Ascending aorta (tissue), 2 donors: ENCODE data around the gene PCDHGB6. TPM values are rescaled to one million over a fixed set of nuclear protein-coding genes. Genes with fewer than 3 reads are reported as not detected.
"Not testable (repeated sequence)": the region's sequence is repeated elsewhere in the genome, so short reads cannot be mapped to it uniquely, and the experiment has no call there.

Experiments
- DNase-seq, 2 donors: peaks; one replicate each; pipeline ENCODE4 v3.0.0-alpha.2; 2019; ENCODE audit warnings: low spot score in 2 of 2
- H3K27ac ChIP-seq, 2 donors: fragments of 200-600 bp; sonication (generic); one replicate each; pipeline ENCODE4 v1.5.1; 2016 to 2017; ENCODE audit warnings: mild to moderate bottlenecking in 1 of 2
- H3K27me3 ChIP-seq: fragments of 200-600 bp; sonication (generic); one replicate; pipeline ENCODE4 v1.5.1; 2017
- H3K36me3 ChIP-seq, 2 donors: fragments of 200-600 bp; sonication (generic); one replicate each; pipeline ENCODE4 v1.5.1; 2016
- H3K4me1 ChIP-seq, 2 donors: fragments of 200-600 bp; sonication (generic); one replicate each; pipeline ENCODE4 v1.5.1; 2016 to 2017; ENCODE audit warnings: mild to moderate bottlenecking in 1 of 2
- H3K4me3 ChIP-seq, 2 donors: fragments of 200-600 bp; sonication (generic); one replicate each; pipeline ENCODE4 v1.5.1; 2016 to 2017; ENCODE audit warnings: mild to moderate bottlenecking in 1 of 2
- H3K9me3 ChIP-seq, 2 donors: fragments of 200-600 bp; sonication (generic); one replicate each; pipeline ENCODE4 v1.5.1; 2016
- intact Hi-C: fragments of 100-400 bp; cut with DNase I; formaldehyde crosslinking; loops from one replicate; pipeline ENCODE4 v1.15.1; 2023
- total RNA-seq: library from RNA; depleted of rRNA; stranded (reverse); fragments of >200 nt; gene quantifications from one replicate; pipeline ENCODE4 v1.1.0, GENCODE V29; 2016
- TF ChIP-seq, protein P1 (sequence below), 3 experiments: fragments of 200-600 bp in 2 of 3; fragments of 450-650 bp in 1 of 3; sonication (generic) in 2 of 3; IDR thresholded peaks; one replicate each; pipeline ENCODE4 v1.5.1; 2016 to 2019; ENCODE audit warnings: antibody characterized with exemption in 3 of 3, mild to moderate bottlenecking in 1 of 3, moderate library complexity in 1 of 3

PCDHGB6 gene
- 3.9 TPM for total RNA-seq

DNA sequence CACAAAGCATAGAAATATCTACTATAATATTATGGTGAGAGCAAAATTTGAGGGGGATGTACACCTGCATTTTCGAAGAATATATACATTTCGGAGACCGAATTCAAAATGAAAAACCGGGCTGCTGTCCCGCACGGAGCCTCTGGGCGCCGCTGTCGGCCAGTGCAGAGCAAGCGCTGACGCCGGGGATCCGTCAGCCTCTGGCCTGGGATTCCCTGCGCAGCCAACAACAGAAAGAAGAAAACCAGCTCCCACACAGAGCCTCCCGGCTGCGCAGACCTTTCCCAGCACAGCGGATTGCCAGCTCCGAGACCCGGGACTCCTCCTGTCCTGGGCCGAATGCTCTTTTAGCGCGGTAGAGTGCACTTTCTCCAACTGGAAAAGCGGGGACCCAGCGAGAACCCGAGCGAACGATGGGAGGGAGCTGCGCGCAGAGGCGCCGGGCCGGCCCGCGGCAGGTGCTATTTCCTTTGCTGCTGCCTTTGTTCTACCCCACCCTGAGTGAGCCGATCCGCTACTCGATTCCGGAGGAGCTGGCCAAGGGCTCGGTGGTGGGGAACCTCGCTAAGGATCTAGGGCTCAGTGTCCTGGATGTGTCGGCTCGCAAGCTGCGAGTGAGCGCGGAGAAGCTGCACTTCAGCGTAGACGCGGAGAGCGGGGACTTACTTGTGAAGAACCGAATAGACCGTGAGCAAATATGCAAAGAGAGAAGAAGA lies at the start of gene PCDHGB6:
PCDHGB6 (plus strand) TSS at position 232 of the 716 bp plus-strand sequence; CDS start at position 414, 182 bp downstream.
- intact Hi-C loops, result loop anchor here (10.0 kb wide), 1 partner anchor 117 kb away; no protein-coding TSS in a partner anchor
- DNase-seq, result peak in 1 of 2 donors; percentile 61
- Histone ChIP-seq H3K4me3 (peak within 1 kb of the TSS; percentile 34 to 42), H3K9me3 (peaks cover 95 to 100% of the 10 kb centered on the region in 2 donors)
- not testable (repeated sequence) for H3K27me3 ChIP-seq, H3K4me1 ChIP-seq, H3K27ac ChIP-seq, H3K36me3 ChIP-seq
- TF ChIP-seq, protein P1, sequence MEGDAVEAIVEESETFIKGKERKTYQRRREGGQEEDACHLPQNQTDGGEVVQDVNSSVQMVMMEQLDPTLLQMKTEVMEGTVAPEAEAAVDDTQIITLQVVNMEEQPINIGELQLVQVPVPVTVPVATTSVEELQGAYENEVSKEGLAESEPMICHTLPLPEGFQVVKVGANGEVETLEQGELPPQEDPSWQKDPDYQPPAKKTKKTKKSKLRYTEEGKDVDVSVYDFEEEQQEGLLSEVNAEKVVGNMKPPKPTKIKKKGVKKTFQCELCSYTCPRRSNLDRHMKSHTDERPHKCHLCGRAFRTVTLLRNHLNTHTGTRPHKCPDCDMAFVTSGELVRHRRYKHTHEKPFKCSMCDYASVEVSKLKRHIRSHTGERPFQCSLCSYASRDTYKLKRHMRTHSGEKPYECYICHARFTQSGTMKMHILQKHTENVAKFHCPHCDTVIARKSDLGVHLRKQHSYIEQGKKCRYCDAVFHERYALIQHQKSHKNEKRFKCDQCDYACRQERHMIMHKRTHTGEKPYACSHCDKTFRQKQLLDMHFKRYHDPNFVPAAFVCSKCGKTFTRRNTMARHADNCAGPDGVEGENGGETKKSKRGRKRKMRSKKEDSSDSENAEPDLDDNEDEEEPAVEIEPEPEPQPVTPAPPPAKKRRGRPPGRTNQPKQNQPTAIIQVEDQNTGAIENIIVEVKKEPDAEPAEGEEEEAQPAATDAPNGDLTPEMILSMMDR (IDR thresholded peaks at IDR 0.05), result peak in 2 of 3 experiments; percentile 15 to 21

DNA sequence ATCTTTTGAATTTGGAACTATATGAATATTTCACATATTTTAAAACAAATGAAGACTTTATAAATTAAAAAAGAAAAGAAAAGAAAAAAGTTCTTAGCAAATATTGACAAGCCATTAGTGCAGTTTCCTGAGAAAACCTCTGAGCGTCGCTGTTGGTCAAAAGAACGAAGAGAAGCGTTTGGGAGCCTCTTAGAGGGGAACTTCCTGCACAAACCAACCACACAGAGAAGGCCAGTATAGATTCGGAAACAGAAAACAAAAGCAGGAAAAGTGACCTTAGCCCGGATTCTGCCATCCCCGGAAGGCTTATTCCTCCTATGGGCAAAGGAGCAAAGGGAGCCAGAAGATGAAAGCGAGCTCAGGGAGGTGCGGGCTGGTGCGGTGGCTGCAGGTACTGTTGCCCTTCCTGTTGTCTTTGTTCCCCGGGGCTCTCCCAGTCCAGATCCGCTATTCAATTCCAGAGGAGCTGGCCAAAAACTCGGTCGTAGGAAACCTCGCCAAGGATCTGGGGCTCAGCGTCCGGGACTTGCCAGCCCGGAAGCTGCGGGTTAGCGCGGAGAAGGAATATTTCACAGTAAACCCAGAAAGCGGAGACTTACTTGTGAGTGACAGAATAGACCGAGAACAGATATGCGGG lies 47.9 kb upstream of the PCDHGB6 start, which contains the start of gene PCDHGB2:
PCDHGB2 (plus strand) TSS at position 205 of the 637 bp plus-strand sequence; CDS start at position 347, 142 bp downstream.
- Histone ChIP-seq H3K9me3 (peaks cover 96 to 97% of the 10 kb centered on the region in 2 donors), H3K27me3 (no peaks in the 10 kb centered on the region), H3K36me3 (peaks cover 0 to 3% of the 10 kb centered on the region in 2 donors), H3K4me3 (peak within 1 kb of the TSS; percentile 18 to 25), H3K27ac (no peak within 1 kb of the TSS), H3K4me1 (no peaks in the 10 kb centered on the region)
- TF ChIP-seq, protein P1 (IDR thresholded peaks at IDR 0.05), result peak in 1 of 3 experiments; percentile 22
- intact Hi-C loops, result no loop called here
- DNase-seq, result no peak

DNA sequence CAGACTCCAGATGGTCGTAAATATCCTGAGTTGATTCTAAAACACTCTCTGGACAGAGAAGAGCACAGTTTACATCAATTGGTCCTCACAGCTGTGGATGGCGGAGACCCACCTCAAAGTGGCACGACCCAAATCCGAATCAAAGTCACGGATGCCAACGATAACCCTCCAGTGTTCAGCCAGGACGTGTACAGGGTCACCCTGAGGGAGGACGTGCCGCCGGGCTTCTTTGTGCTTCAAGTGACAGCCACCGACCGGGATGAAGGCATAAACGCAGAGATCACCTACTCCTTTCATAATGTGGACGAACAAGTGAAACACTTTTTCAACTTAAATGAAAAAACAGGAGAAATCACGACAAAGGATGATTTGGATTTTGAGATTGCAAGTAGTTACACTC lies 47.1 kb upstream of the PCDHGB6 start:
- intact Hi-C loops, result no loop called here
- Histone ChIP-seq H3K4me3 (peak overlapping the region in 1 of 2 donors; percentile 25), H3K27me3 (no peaks in the 10 kb centered on the region), H3K4me1 (no peaks in the 10 kb centered on the region), H3K36me3 (no peaks in the 10 kb centered on the region), H3K9me3 (peaks cover 96 to 97% of the 10 kb centered on the region in 2 donors), H3K27ac (no peak overlapping the region)
- TF ChIP-seq, protein P1 (IDR thresholded peaks at IDR 0.05), result no peak
- no peak for DNase-seq

DNA sequence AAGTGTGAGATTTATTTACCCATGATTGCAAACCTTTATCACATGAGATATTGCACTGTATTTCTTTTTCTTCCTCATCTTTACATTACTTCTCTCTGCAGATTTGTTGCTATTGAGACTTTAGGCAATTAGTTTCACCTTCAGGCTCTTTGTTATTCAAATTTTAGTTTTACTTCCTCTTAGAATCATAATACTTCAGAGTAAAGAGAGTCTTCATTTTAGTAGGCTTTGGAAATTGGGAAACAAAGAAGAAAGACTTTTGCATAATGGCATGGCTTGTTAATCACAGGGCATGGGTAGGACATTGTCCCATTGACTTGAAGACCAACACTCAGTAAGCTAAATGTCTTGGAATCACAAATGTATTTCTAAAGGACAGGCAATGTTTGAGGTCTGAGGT lies 45.1 kb upstream of the PCDHGB6 start:
- no peak for DNase-seq
- intact Hi-C loops, result no loop called here
- Histone ChIP-seq H3K27ac (no peak overlapping the region), H3K4me3 (no peak overlapping the region), H3K4me1 (no peaks in the 10 kb centered on the region), H3K27me3 (no peaks in the 10 kb centered on the region), H3K9me3 (peaks cover 97 to 98% of the 10 kb centered on the region in 2 donors), H3K36me3 (no peaks in the 10 kb centered on the region)
- TF ChIP-seq, protein P1 (IDR thresholded peaks at IDR 0.05), result no peak

DNA sequence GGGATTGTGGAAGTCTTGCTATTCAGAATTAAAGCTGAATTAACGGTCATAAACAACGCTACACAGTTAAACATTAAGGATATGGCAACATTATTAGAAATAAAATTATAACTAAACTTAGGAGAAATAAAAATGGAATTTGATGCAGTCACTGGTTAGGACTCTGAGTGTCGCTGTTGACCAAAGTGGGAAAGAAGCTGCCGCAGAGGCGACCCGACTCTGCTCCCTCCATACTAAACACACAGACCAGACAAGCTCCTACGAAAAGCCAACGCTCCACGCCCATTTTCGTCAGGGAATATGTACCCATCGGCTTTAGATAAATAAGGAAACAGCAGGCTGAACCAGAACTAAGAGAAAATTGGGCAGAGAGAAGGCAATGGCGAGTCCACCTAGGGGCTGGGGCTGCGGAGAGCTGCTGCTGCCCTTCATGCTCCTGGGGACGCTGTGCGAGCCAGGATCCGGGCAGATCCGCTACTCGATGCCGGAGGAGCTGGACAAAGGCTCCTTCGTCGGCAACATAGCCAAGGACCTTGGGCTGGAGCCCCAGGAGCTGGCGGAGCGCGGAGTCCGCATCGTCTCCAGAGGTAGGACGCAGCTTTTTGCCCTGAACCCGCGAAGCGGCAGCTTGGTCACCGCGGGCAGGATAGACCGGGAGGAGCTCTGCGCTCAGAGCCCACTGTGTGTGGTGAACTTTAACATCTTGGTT lies 43.7 kb upstream of the PCDHGB6 start, which contains the start of gene PCDHGA5:
PCDHGA5 (plus strand) TSS at position 211 of the 709 bp plus-strand sequence; CDS start at position 380, 169 bp downstream.
- Histone ChIP-seq H3K27me3 (no peaks in the 10 kb centered on the region), H3K4me1 (no peaks in the 10 kb centered on the region), H3K27ac (no peak within 1 kb of the TSS), H3K36me3 (no peaks in the 10 kb centered on the region), H3K4me3 (peak within 1 kb of the TSS; percentile 31 to 35), H3K9me3 (peaks cover 93 to 98% of the 10 kb centered on the region in 2 donors)
- no peak for DNase-seq
- TF ChIP-seq, protein P1 (IDR thresholded peaks at IDR 0.05), result no peak
- intact Hi-C loops, result no loop called here
